ENCODE data around the gene FAM78A.

- TF ChIP-seq EZH2 (IDR thresholded peaks at IDR 0.05; ENCODE audit: insufficient read depth, poor library complexity, severe bottlenecking) (no peak), EZH2phosphoT487 (IDR thresholded peaks at IDR 0.05; ENCODE audit: insufficient read depth, low read depth) (no peak)
Observed at GRCh38 chr9:131280660-131281059, 4.3 kb upstream of the FAM78A start.
